Transverse colon (tissue), 3 donors: ENCODE data around the gene CDK9.

Experiments used
- CTCF ChIP-seq, 5 experiments: fragments of 200-600 bp in 3 of 5; fragments of 450-650 bp in 2 of 5; sonication (generic) in 3 of 5; IDR thresholded peaks; 1 replicate in 2 of 5; 2 replicates in 3 of 5; pipeline ENCODE4 v1.5.1; 2016 to 2017; ENCODE audit warnings: antibody characterized with exemption in 5 of 5, inconsistent platforms in 3 of 5, mild to moderate bottlenecking in 2 of 5, moderate library complexity in 1 of 5
- EP300 ChIP-seq: sonication (generic); formaldehyde crosslinking; IDR thresholded peaks from one replicate; pipeline ENCODE4 v1.6.1; 2017; ENCODE audit warnings: antibody characterized with exemption, low read depth
- POLR2A ChIP-seq: fragments of 450-650 bp; IDR thresholded peaks from one replicate; pipeline ENCODE4 v1.6.1; 2016; ENCODE audit warnings: antibody characterized with exemption, mild to moderate bottlenecking, moderate library complexity

DNA sequence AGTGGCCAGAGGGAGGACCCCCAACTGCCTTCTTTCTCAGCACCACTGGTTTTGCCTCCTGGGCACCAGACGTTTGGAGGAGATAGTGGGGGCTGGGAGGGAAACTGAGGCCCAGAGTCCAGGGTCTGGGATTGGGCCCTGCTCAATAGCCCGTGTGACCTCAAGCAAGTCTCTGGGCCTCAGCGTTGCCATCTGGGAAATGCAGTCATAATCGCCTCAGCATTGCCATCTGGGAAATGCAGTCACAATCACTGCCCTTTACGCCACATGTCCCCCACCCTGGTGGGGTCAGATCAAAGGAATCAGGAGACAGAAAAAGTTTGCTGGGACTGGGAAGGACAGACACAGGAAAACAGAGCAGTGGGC, 8.9 kb upstream of the CDK9 start:
- TF ChIP-seq POLR2A (no peak), CTCF (IDR thresholded peaks at IDR 0.05) (no peak), EP300 (no peak)
